HCT116 (cell line): ENCODE results near the gene CHN1.

Source experiments
- CTCF ChIP-seq, 3 experiments: fragments of 200-600 bp in 1 of 3; sonication (generic) in 1 of 3; IDR thresholded peaks in 2 of 3; conservative IDR thresholded peaks in 1 of 3; 2 replicates each; pipeline ENCODE4 v1.5.1; 2012 to 2017; ENCODE audit warnings: low read depth in 2 of 3, low read length in 2 of 3, antibody characterized with exemption in 1 of 3, borderline replicate concordance in 1 of 3, control low read depth in 1 of 3, mild to moderate bottlenecking in 1 of 3, mixed read lengths in 1 of 3, mixed run types in 1 of 3, moderate library complexity in 1 of 3; ENCODE audit not compliant: insufficient read depth in 1 of 3
- EZH2 ChIP-seq: fragments of 200-600 bp; sonication (generic); IDR thresholded peaks from 2 replicates; pipeline ENCODE4 v1.6.1; 2017; ENCODE audit warnings: antibody characterized with exemption, mixed run types
- REST ChIP-seq: IDR thresholded peaks from 2 replicates; pipeline ENCODE4 v1.6.1; 2012; ENCODE audit warnings: low read depth

- TF ChIP-seq CTCF (IDR thresholded peaks at IDR 0.05 in 2 of 3, conservative IDR thresholded peaks at IDR 0.05 in 1 of 3; ENCODE audit: borderline replicate concordance in 1 of 3, insufficient read depth in 1 of 3, low read depth in 2 of 3, low read length in 2 of 3) (no peak), EZH2 (no peak), REST (no peak)
Measured at GRCh38 chr2:174969091-174969734, 36.0 kb downstream of the CHN1 start.
